ENCODE data around the gene ZC3H18. TPM values are rescaled to one million over a fixed set of nuclear protein-coding genes. Genes with fewer than 3 reads are reported as not detected.

ZC3H18 gene
- total and polyA plus RNA-seq, 9 donors: 16.0 to 40.4 (median 30.7) TPM

DNA sequence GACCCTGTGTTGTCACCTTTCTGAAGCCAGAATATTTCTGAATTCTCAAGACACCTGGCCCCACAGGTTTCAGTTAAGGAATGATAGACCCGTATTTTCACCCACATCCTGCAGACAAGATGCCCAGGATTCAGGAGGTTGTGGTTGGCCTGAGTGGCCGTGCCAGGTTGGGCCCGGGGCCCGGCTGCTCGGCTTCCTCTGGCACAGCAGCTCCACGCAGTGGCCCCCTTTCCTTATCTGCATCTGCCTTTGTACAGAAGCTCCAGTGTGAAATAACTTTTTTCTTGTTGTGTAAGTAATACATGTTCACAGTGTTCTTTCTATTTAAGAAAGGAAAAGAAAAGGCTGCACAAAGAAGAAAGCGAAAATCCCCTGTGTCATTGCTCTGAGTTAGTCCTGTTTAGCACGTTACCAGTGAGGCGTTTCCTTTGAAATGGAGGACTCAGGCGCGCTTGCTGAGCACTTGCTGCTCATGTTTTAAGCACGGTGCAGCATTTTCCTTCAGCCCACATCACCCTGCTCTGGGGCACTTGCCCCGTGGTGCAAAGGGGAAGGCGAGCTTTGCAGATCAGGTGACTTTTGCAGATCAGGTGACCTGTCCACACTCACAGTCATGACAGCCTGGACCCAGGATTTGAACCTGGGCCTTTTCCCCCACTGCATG is 12.8 kb downstream of the ZC3H18 start:
- TF ChIP-seq, protein P1, sequence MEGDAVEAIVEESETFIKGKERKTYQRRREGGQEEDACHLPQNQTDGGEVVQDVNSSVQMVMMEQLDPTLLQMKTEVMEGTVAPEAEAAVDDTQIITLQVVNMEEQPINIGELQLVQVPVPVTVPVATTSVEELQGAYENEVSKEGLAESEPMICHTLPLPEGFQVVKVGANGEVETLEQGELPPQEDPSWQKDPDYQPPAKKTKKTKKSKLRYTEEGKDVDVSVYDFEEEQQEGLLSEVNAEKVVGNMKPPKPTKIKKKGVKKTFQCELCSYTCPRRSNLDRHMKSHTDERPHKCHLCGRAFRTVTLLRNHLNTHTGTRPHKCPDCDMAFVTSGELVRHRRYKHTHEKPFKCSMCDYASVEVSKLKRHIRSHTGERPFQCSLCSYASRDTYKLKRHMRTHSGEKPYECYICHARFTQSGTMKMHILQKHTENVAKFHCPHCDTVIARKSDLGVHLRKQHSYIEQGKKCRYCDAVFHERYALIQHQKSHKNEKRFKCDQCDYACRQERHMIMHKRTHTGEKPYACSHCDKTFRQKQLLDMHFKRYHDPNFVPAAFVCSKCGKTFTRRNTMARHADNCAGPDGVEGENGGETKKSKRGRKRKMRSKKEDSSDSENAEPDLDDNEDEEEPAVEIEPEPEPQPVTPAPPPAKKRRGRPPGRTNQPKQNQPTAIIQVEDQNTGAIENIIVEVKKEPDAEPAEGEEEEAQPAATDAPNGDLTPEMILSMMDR (IDR thresholded peaks at IDR 0.05): no peak
- Histone ChIP-seq H3K27ac (no peak overlapping the region), H3K4me3 (no peak overlapping the region), H3K36me3 (no peaks in the 10 kb centered on the region), H3K9me3 (no peaks in the 10 kb centered on the region), H3K4me1 (ENCODE audit: insufficient read depth) (no peaks in the 10 kb centered on the region), H3K27me3 (no peaks in the 10 kb centered on the region)
- DNase-seq: no peak
- WGBS, 3 donors: 83 to 90% (median 83%) methylated on average over 14 of the region's 14 CpGs
- intact Hi-C loops (cut with DNase I): no loop called here

DNA sequence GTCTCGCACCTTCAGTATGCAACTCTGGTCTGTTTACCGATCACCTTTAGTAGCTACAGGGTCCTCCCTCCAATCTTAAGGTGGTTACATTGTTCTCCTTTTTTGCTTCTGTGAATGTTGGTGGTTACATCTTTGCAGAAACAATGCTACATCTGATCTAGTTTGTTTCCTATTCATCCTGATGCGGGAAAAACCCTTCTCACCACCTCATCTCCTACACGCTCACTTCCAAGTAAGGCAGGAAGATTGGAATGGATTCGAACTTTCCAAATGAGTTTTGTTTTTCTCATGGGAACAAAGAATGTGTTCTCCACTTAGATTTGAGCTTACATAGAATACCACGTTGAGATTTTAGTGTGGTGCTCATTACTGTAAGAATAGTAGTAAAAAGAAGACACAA is 14.5 kb downstream of the ZC3H18 start:
- Histone ChIP-seq H3K27me3 (no peaks in the 10 kb centered on the region), H3K27ac (no peak overlapping the region), H3K4me1 (ENCODE audit: insufficient read depth) (no peaks in the 10 kb centered on the region), H3K9me3 (no peaks in the 10 kb centered on the region), H3K4me3 (no peak overlapping the region), H3K36me3 (no peaks in the 10 kb centered on the region)
- TF ChIP-seq POLR2A (IDR thresholded peaks at IDR 0.05): no peak
- TF ChIP-seq, protein P1 (IDR thresholded peaks at IDR 0.05): no peak
- TF ChIP-seq EP300 (IDR thresholded peaks at IDR 0.05): no peak
- DNase-seq: no peak
- 67 to 79% (median 69%) methylated on average over 6 of the region's 6 CpGs for WGBS, 3 donors
- intact Hi-C loops (cut with DNase I): no loop called here

DNA sequence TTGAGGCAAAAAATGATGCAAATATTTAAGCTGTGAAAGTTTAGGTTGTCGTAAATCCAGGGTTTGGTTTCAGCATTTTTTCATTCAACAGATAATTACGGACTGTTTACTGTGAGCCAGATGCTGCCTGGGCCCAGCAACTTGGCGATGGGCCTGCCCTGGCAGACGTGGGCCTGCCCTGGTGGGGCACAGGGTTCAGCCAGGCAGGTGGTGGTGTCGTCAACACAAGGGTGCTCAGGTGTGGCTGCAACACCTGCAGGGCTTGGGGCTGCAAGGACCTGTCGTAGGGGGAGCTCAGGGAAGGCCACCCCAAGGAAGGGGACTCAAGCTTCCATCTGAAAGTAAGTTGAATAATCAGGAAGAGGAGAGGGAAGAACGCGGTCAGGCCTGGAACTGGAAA is 15.1 kb downstream of the ZC3H18 start:
- H3K36me3 ChIP-seq: no peaks in the 10 kb centered on the region
- H3K4me3 ChIP-seq: no peak overlapping the region
- H3K9me3 ChIP-seq: no peaks in the 10 kb centered on the region
- H3K4me1 ChIP-seq (ENCODE audit: insufficient read depth): no peaks in the 10 kb centered on the region
- no peak overlapping the region for H3K27ac ChIP-seq
- intact Hi-C loops (cut with DNase I): no loop called here
- TF ChIP-seq EP300 (IDR thresholded peaks at IDR 0.05) (no peak), POLR2A (IDR thresholded peaks at IDR 0.05) (no peak)
- WGBS, 3 donors: 62 to 78% (median 67%) methylated on average over 8 of the region's 8 CpGs
- no peak for DNase-seq
- H3K27me3 ChIP-seq: no peaks in the 10 kb centered on the region

DNA sequence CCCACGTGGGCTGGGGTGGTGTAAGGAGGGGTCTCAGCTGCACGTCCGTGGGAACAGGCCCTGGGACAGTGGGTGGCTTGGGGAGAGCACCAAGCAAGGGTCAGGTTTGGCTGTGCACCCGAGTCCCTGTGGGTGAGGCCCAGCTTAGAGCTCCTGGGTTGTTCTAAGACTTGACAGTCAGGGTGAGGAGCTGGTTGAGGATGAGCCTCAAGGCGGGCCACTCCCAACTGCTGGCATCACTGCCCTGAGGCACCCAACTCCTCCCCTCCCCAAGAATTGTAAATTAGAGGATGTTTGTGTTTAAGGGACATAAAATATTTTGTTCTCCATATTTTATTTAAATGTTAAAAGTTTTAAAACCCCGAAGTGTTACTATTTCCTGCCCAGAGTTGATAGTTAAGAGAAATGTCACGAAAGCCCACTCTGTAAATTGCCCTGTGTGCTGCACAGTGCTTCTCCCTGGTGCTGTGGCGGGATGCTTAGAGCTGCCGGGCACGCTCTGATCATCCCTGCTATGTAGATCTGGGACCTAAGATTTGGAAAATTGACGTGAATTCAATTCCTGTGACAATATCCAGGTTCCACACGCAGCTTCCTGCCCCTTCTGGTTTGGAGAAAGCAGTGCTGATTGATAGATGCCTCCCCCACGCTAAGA is 15.9 kb downstream of the ZC3H18 start:
- no peaks in the 10 kb centered on the region for H3K36me3 ChIP-seq
- 85 to 88% (median 85%) methylated on average over 13 of the region's 13 CpGs for WGBS, 3 donors

More for the DNA sequence above, 15.9 kb downstream of the ZC3H18 start:
- DNase-seq: no peak
- no peaks in the 10 kb centered on the region for H3K4me1 ChIP-seq (ENCODE audit: insufficient read depth)
- no peaks in the 10 kb centered on the region for H3K9me3 ChIP-seq
- TF ChIP-seq EP300 (IDR thresholded peaks at IDR 0.05): no peak
- TF ChIP-seq POLR2A (IDR thresholded peaks at IDR 0.05): no peak
- TF ChIP-seq, protein P1 (IDR thresholded peaks at IDR 0.05): no peak
- no peaks in the 10 kb centered on the region for H3K27me3 ChIP-seq
- H3K4me3 ChIP-seq: no peak overlapping the region
- no peak overlapping the region for H3K27ac ChIP-seq
- intact Hi-C loops (cut with DNase I): no loop called here

All from ovary (tissue), 9 donors.